IPS-NIHi7 (cell line): ENCODE results near the gene RBM11.

ENCODE experiments used
- DNase-seq: peaks from one replicate; pipeline ENCODE4 v3.0.0; 2012; ENCODE audit warnings: mixed read lengths; ENCODE audit errors: extremely low spot score

The RBM11 gene

GRCh38 chr21:14270631-14271030, 54.7 kb downstream of the RBM11 start:
- DNase-seq = no peak

- DNase-seq = no peak
These were observed 55.1 kb downstream of the RBM11 start for GRCh38 chr21:14271053-14271452.

GRCh38 chr21:14271641-14272040, 55.7 kb downstream of the RBM11 start:
- DNase-seq = no peak

- peak; percentile 54 for DNase-seq
These were observed 58.0 kb downstream of the RBM11 start for GRCh38 chr21:14273736-14274538.

GRCh38 chr21:14275702-14276205, 59.8 kb downstream of the RBM11 start:
- DNase-seq = no peak
